BJ (cell line): Measurements from ENCODE around the gene PPIL6. TPM values are rescaled to one million over a fixed set of nuclear protein-coding genes. Genes with fewer than 3 reads are reported as not detected.
A peak's percentile ranks its signal among the peaks of the same experiment; 100 is the strongest.

Experiments used
- CTCF ChIA-PET: fragments of 350-600 bp; formaldehyde crosslinking; extraction: SDS; loops from one replicate; lab custom pipeline; 2021; ENCODE audit warnings: antibody characterized with exemption, inconsistent platforms; lab: Yijun Ruan, JAX
- POLR2A ChIA-PET: fragments of 300-600 bp; sonication (Branson Sonifier 250); formaldehyde crosslinking; extraction: SDS; loops from one replicate; lab custom pipeline; 2021; ENCODE audit warnings: antibody characterized with exemption; lab: Charles Lee
- DNase-seq: peaks from one replicate; pipeline ENCODE4 v3.0.0-alpha.2; 2011; ENCODE audit warnings: low read depth
- H3K27me3 ChIP-seq: 2 replicates; pipeline ENCODE4 v1.6.0; 2011; ENCODE audit warnings: low read length; ENCODE audit not compliant: control insufficient read depth, insufficient read depth
- H3K36me3 ChIP-seq: 2 replicates; pipeline ENCODE4 v1.5.1; 2011; ENCODE audit warnings: low read length; ENCODE audit not compliant: control insufficient read depth, insufficient read depth
- H3K4me3 ChIP-seq: 2 replicates; pipeline ENCODE4 v1.5.1; 2011; ENCODE audit warnings: low read depth, mild to moderate bottlenecking, control low read depth, low read length
- CTCF ChIP-seq: IDR thresholded peaks from 2 replicates; pipeline ENCODE4 v1.5.1; 2011; ENCODE audit warnings: low read depth, mild to moderate bottlenecking, control low read depth, inconsistent platforms, low read length, moderate library complexity; ENCODE audit not compliant: insufficient read depth
- polyA plus RNA-seq: library from polyadenylated mRNA; depleted of rRNA; stranded (reverse); fragments of >200 nt; gene quantifications from 2 replicates; pipeline ENCODE4 v1.2.3, GENCODE V29; 2011

PPIL6 gene
- polyA plus RNA-seq, 1 experiment: 0.48 TPM

- no peak overlapping the region for H3K4me3 ChIP-seq
- H3K27me3 ChIP-seq: no peaks in the 10 kb centered on the region
- TF ChIP-seq CTCF: no peak
- peak; percentile 61 for DNase-seq
- H3K36me3 ChIP-seq: peaks cover 6% of the 10 kb centered on the region; the same call in 1 of the 2 replicates
- POLR2A ChIA-PET: interaction anchor here (0.7 kb wide), 1 partner anchor 23 kb away, joined by 16 read pairs; the partner anchor contains the start of gene MICAL1
- CTCF ChIA-PET: interaction anchor here (0.6 to 1.1 kb wide), 2 partner anchors 32 to 429 kb away, joined by 3 to 4 read pairs; no protein-coding TSS in a partner anchor
Observed at GRCh38 chr6:109478222-109478805, 37.9 kb upstream of the PPIL6 start.

GRCh38 chr6:109477725-109478124 is 37.3 kb upstream of the PPIL6 start:
- H3K4me3 ChIP-seq: no peak overlapping the region
- no peak for DNase-seq
- CTCF ChIA-PET: interaction anchor here (1.1 kb wide), 1 partner anchor 33 kb away, joined by 3 read pairs; no protein-coding TSS in a partner anchor

DNA sequence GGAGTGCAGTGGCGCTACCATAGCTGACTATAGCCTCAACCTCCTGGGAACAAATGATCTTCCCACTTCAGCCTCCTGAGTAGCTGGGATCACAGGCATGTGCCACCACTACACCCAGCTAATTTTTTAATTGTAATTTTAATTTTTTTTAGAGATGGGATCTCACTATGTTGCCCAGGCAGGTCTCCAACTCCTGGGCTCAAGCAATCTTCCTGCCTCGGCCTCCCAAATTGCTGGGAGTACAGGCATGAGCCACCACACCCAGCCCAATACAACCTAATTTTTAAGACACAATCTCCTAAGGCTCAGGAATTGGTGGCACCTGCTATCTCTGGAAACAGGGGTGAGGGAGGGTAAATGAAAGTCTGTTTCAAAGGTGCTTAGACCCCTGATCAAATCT is 36.8 kb upstream of the PPIL6 start:
- H3K4me3 ChIP-seq: no peak overlapping the region
- peaks cover 14% of the 10 kb centered on the region for H3K36me3 ChIP-seq
- no peak for DNase-seq
- no peak for TF ChIP-seq CTCF
- CTCF ChIA-PET: no interaction called here
- POLR2A ChIA-PET: no interaction called here
- H3K27me3 ChIP-seq: no peaks in the 10 kb centered on the region

More at GRCh38 chr6:109477725-109478124, 37.3 kb upstream of the PPIL6 start:
- TF ChIP-seq CTCF: no peak
- Histone ChIP-seq H3K27me3 (no peaks in the 10 kb centered on the region), H3K36me3 (peaks cover 9% of the 10 kb centered on the region)
- POLR2A ChIA-PET: no interaction called here

GRCh38 chr6:109475625-109476024 is 35.2 kb upstream of the PPIL6 start:
- ChIA-PET POLR2A (interaction anchor here (0.6 kb wide), 1 partner anchor 564 kb away, joined by 3 read pairs; no protein-coding TSS in a partner anchor), CTCF (interaction anchor here (1.0 kb wide), 1 partner anchor 13 kb away, joined by 4 read pairs; no protein-coding TSS in a partner anchor)
- TF ChIP-seq CTCF: no peak
- Histone ChIP-seq H3K4me3 (no peak overlapping the region), H3K36me3 (peaks cover 13% of the 10 kb centered on the region), H3K27me3 (no peaks in the 10 kb centered on the region)
- DNase-seq: no peak

DNA sequence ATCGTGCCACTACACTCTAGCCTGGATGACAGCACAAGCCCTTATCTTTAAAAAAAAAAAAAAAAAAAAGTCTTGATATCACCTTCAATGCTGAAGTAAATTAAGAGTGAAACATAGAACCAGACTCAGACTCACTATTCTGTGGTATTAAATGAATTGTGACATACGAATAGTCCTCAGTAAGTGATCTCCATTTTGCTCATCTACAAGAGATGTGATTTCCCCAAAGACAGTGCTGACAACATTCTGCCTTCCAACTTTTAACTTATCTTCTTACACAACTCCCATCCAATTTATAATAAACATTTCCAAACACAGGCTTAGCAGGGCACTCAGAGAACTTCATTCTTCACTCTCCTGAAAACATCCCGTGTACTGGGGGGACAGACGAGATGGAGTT is 34.6 kb upstream of the PPIL6 start:
- ChIA-PET POLR2A (no interaction called here), CTCF (no interaction called here)

More for the DNA sequence above, 34.6 kb upstream of the PPIL6 start:
- TF ChIP-seq CTCF: no peak
- Histone ChIP-seq H3K36me3 (peaks cover 17% of the 10 kb centered on the region), H3K4me3 (no peak overlapping the region), H3K27me3 (no peaks in the 10 kb centered on the region)
- DNase-seq: no peak
